ENCODE results near the gene TMEM272. TPM values are rescaled to one million over a fixed set of nuclear protein-coding genes. Genes with fewer than 3 reads are reported as not detected.

TMEM272 gene
- total RNA-seq, 1 experiment from 2014 or later = 0.15 TPM

GRCh38 chr13:51768976-51769375 is 76.0 kb downstream of the TMEM272 start:
- intact Hi-C loops (cut with micrococcal nuclease; ENCODE audit: unreplicated experiment) = loop anchor here (10.0 kb wide), 1 partner anchor 624 kb away; no protein-coding TSS in a partner anchor
- in situ Hi-C loops (cut with HindIII; ENCODE audit: low pct_unique_long_range_greater_than_20kb, low sequenced_read_pairs) = no loop called here
- DNase-seq (ENCODE audit: low read depth, low spot score) = no peak
- no peak for ATAC-seq
- BruUV-seq (replicated peaks) = no TSS peak
- no peaks in the 10 kb centered on the region for H3K27me3 ChIP-seq (ENCODE audit: control insufficient read depth, insufficient read depth, low read length)
- H3K36me3 ChIP-seq (ENCODE audit: control insufficient read depth, insufficient read depth, low read length) = no peaks in the 10 kb centered on the region
- TF ChIP-seq TCF7L2 (IDR thresholded peaks at IDR 0.05; ENCODE audit: low read depth, low read length) = no peak
- TF ChIP-seq, protein P1, sequence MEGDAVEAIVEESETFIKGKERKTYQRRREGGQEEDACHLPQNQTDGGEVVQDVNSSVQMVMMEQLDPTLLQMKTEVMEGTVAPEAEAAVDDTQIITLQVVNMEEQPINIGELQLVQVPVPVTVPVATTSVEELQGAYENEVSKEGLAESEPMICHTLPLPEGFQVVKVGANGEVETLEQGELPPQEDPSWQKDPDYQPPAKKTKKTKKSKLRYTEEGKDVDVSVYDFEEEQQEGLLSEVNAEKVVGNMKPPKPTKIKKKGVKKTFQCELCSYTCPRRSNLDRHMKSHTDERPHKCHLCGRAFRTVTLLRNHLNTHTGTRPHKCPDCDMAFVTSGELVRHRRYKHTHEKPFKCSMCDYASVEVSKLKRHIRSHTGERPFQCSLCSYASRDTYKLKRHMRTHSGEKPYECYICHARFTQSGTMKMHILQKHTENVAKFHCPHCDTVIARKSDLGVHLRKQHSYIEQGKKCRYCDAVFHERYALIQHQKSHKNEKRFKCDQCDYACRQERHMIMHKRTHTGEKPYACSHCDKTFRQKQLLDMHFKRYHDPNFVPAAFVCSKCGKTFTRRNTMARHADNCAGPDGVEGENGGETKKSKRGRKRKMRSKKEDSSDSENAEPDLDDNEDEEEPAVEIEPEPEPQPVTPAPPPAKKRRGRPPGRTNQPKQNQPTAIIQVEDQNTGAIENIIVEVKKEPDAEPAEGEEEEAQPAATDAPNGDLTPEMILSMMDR (IDR thresholded peaks at IDR 0.05) = no peak
- CTCF ChIA-PET = no interaction called here
- H3K27ac ChIP-seq (ENCODE audit: low read length) = no peak overlapping the region
- POLR2A ChIA-PET = no interaction called here
- no peak overlapping the region for H3K4me3 ChIP-seq (ENCODE audit: low read depth in 2 of 2, low read length in 2 of 2)
- H3K9me3 ChIP-seq (ENCODE audit: control insufficient read depth, insufficient read depth, low read depth, low read length) = no peaks in the 10 kb centered on the region
- no peaks in the 10 kb centered on the region for H3K4me1 ChIP-seq (ENCODE audit: control insufficient read depth, insufficient read depth, low read length)

DNA sequence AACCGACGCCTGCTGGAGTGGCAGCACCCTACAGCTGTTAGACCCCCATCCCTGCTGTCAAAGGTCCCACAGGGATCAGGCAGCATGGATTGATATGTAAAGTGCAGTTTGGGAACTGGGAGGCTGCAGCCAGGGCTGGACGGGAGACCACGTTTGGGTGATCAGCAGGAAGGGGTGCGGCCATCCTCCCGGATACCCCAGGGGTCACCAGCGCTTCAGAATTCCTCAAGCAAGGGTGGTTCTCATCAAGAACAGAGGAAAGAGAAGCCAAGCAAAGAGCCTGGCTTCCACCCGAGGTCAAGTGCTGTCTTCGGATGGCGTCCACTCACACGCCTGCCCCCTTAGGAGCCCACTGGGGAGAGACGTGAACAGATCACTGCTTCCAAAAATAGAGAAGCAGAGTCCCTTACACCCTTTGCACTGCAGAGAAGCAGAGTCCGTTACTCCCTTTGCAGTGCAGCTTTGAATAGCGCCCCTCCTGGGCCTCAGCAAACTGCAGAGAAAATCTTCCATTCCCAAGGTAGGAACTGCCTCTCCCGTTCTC is 76.5 kb downstream of the TMEM272 start:
- in situ Hi-C loops (cut with HindIII; ENCODE audit: low pct_unique_long_range_greater_than_20kb, low sequenced_read_pairs) = no loop called here
- Histone ChIP-seq H3K27ac (ENCODE audit: low read length) (no peak overlapping the region), H3K9me3 (ENCODE audit: control insufficient read depth, insufficient read depth, low read depth, low read length) (no peaks in the 10 kb centered on the region), H3K4me1 (ENCODE audit: control insufficient read depth, insufficient read depth, low read length) (no peaks in the 10 kb centered on the region), H3K4me3 (ENCODE audit: low read depth in 2 of 2, low read length in 2 of 2) (no peak overlapping the region), H3K27me3 (ENCODE audit: control insufficient read depth, insufficient read depth, low read length) (no peaks in the 10 kb centered on the region), H3K36me3 (ENCODE audit: control insufficient read depth, insufficient read depth, low read length) (no peaks in the 10 kb centered on the region)
- intact Hi-C loops (cut with micrococcal nuclease; ENCODE audit: unreplicated experiment) = loop anchor here (10.0 kb wide), 1 partner anchor 624 kb away; no protein-coding TSS in a partner anchor
- no TSS peak for BruUV-seq (replicated peaks)
- POLR2A ChIA-PET = no interaction called here
- no peak for ATAC-seq
- no peak for TF ChIP-seq TCF7L2 (IDR thresholded peaks at IDR 0.05; ENCODE audit: low read depth, low read length)
- no peak for TF ChIP-seq SIN3A (IDR thresholded peaks at IDR 0.05; ENCODE audit: borderline replicate concordance, insufficient read depth, low read depth, low read length)
- TF ChIP-seq, protein P2, sequence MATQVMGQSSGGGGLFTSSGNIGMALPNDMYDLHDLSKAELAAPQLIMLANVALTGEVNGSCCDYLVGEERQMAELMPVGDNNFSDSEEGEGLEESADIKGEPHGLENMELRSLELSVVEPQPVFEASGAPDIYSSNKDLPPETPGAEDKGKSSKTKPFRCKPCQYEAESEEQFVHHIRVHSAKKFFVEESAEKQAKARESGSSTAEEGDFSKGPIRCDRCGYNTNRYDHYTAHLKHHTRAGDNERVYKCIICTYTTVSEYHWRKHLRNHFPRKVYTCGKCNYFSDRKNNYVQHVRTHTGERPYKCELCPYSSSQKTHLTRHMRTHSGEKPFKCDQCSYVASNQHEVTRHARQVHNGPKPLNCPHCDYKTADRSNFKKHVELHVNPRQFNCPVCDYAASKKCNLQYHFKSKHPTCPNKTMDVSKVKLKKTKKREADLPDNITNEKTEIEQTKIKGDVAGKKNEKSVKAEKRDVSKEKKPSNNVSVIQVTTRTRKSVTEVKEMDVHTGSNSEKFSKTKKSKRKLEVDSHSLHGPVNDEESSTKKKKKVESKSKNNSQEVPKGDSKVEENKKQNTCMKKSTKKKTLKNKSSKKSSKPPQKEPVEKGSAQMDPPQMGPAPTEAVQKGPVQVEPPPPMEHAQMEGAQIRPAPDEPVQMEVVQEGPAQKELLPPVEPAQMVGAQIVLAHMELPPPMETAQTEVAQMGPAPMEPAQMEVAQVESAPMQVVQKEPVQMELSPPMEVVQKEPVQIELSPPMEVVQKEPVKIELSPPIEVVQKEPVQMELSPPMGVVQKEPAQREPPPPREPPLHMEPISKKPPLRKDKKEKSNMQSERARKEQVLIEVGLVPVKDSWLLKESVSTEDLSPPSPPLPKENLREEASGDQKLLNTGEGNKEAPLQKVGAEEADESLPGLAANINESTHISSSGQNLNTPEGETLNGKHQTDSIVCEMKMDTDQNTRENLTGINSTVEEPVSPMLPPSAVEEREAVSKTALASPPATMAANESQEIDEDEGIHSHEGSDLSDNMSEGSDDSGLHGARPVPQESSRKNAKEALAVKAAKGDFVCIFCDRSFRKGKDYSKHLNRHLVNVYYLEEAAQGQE (IDR thresholded peaks at IDR 0.05; ENCODE audit: insufficient read depth in 1 of 2, low read depth in 2 of 2, low read length in 1 of 2) = no peak
- TF ChIP-seq, protein P1 (IDR thresholded peaks at IDR 0.05) = no peak
- no peak for TF ChIP-seq POLR2AphosphoS5 (IDR thresholded peaks at IDR 0.05; ENCODE audit: low read depth, low read length)
- CTCF ChIA-PET = no interaction called here
- no peak for DNase-seq (ENCODE audit: low read depth, low spot score)

Measured in Panc1 (cell line).